Measurements from ENCODE around the gene ATG9B. TPM values are rescaled to one million over a fixed set of nuclear protein-coding genes. Genes with fewer than 3 reads are reported as not detected.

Gene ATG9B
- total RNA-seq, 2 donors from 2014 or later, result 0.18 to 7.1 TPM

GRCh38 chr7:150999497-151000230 is 24.6 kb downstream of the ATG9B start:
- Histone ChIP-seq H3K27ac (no peak overlapping the region), H3K36me3 (no peaks in the 10 kb centered on the region), H3K4me1 (replicated peaks) (no peaks in the 10 kb centered on the region), H3K27me3 (replicated peaks; ENCODE audit: insufficient read depth) (no peaks in the 10 kb centered on the region), H3K9me3 (no peaks in the 10 kb centered on the region), H3K4me3 (no peak overlapping the region)
- no peak for DNase-seq (ENCODE audit: low spot score)
- intact Hi-C loops (cut with DNase I), result no loop called here
- WGBS, result 90% methylated on average over 5 of the region's 5 CpGs
- TF ChIP-seq POLR2A (IDR thresholded peaks at IDR 0.05) (no peak), CTCF (IDR thresholded peaks at IDR 0.05) (no peak), POLR2AphosphoS5 (IDR thresholded peaks at IDR 0.05) (no peak)

GRCh38 chr7:150999001-150999400 is 25.3 kb downstream of the ATG9B start:
- Histone ChIP-seq H3K27ac (no peak overlapping the region), H3K9me3 (no peaks in the 10 kb centered on the region), H3K4me3 (no peak overlapping the region), H3K36me3 (no peaks in the 10 kb centered on the region), H3K4me1 (replicated peaks) (no peaks in the 10 kb centered on the region), H3K27me3 (replicated peaks; ENCODE audit: insufficient read depth) (no peaks in the 10 kb centered on the region)
- intact Hi-C loops (cut with DNase I), result no loop called here
- TF ChIP-seq POLR2AphosphoS5 (IDR thresholded peaks at IDR 0.05) (no peak), POLR2A (IDR thresholded peaks at IDR 0.05) (no peak), CTCF (IDR thresholded peaks at IDR 0.05) (no peak)
- 90% methylated on average over 12 of the region's 12 CpGs for WGBS
- no peak for DNase-seq (ENCODE audit: low spot score)

- TF ChIP-seq POLR2A (IDR thresholded peaks at IDR 0.05), result no peak
- no peak for TF ChIP-seq CTCF (IDR thresholded peaks at IDR 0.05)
- no peak for TF ChIP-seq POLR2AphosphoS5 (IDR thresholded peaks at IDR 0.05)
- H3K4me1 ChIP-seq (replicated peaks), result no peaks in the 10 kb centered on the region
- WGBS, result 87% methylated on average over 19 of the region's 20 CpGs
- no peaks in the 10 kb centered on the region for H3K27me3 ChIP-seq (replicated peaks; ENCODE audit: insufficient read depth)
- intact Hi-C loops (cut with DNase I), result no loop called here
- DNase-seq (ENCODE audit: low spot score), result no peak
- H3K27ac ChIP-seq, result no peak overlapping the region
- no peak overlapping the region for H3K4me3 ChIP-seq
- H3K9me3 ChIP-seq, result no peaks in the 10 kb centered on the region
- no peaks in the 10 kb centered on the region for H3K36me3 ChIP-seq
Observed at GRCh38 chr7:150998341-150998740, 26.0 kb downstream of the ATG9B start.

- intact Hi-C loops (cut with DNase I), result no loop called here
- Histone ChIP-seq H3K27me3 (replicated peaks; ENCODE audit: insufficient read depth) (no peaks in the 10 kb centered on the region), H3K27ac (no peak overlapping the region), H3K4me1 (replicated peaks) (no peaks in the 10 kb centered on the region), H3K9me3 (no peaks in the 10 kb centered on the region), H3K36me3 (no peaks in the 10 kb centered on the region), H3K4me3 (no peak overlapping the region)
- 92% methylated on average over 5 of the region's 5 CpGs for WGBS
- TF ChIP-seq CTCF (IDR thresholded peaks at IDR 0.05), result no peak
- no peak for TF ChIP-seq POLR2AphosphoS5 (IDR thresholded peaks at IDR 0.05)
- TF ChIP-seq POLR2A (IDR thresholded peaks at IDR 0.05), result no peak
- no peak for DNase-seq (ENCODE audit: low spot score)
Observed at GRCh38 chr7:150997817-150998216, 26.5 kb downstream of the ATG9B start.

GRCh38 chr7:150997075-150997511 is 27.2 kb downstream of the ATG9B start:
- Histone ChIP-seq H3K27ac (no peak overlapping the region), H3K4me3 (no peak overlapping the region), H3K4me1 (replicated peaks) (no peaks in the 10 kb centered on the region), H3K36me3 (no peaks in the 10 kb centered on the region), H3K9me3 (no peaks in the 10 kb centered on the region), H3K27me3 (replicated peaks; ENCODE audit: insufficient read depth) (no peaks in the 10 kb centered on the region)
- TF ChIP-seq POLR2A (IDR thresholded peaks at IDR 0.05) (no peak), CTCF (IDR thresholded peaks at IDR 0.05) (no peak), POLR2AphosphoS5 (IDR thresholded peaks at IDR 0.05) (no peak)
- intact Hi-C loops (cut with DNase I), result no loop called here
- WGBS, result 91% methylated on average over 8 of the region's 8 CpGs
- no peak for DNase-seq (ENCODE audit: low spot score)
